ENCODE data around the gene MYO5A.
"Not testable (repeated sequence)": the region's sequence is repeated elsewhere in the genome, so short reads cannot be mapped to it uniquely, and the experiment has no call there.

MYO5A gene

DNA sequence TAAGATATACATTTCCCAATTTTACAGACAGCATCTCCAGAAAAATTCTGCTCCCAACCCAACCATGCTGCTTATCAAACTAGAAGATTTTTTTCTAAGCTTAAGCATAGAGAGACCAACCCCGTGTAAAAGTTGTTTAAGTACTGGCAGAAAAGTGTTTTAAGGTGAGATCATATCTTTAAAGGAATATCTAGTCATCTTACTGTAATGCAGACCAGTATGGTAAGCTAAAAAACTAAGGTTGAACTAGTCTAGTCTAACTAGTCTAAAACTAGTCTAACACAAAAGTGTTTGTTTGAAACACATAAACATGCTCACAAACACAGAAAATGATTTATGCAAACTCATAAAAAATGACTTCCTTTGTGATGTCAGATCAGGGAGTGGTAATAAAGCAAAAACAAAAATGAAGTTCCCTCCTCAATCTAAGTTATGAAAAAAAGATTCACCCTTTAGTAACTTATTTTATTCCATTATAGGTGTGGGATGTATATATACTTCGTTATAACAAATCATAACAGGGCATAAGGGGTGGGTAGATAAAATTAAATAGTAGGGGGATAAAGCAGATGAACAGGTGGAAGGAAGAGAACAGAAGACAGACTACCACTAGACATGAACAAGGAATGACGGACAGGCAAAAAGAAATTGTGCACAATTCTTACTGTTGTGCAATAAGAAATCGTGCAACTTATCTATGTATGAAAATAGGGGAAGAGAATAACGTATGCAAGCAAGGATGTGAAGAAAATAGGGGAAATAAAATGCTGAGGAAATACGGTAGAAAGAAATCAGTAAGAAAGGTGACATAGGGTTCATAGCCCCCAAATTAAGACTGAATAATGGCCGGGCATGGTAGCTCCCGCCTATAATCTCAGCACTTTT, 10.0 kb downstream of the MYO5A start:
- DNase-seq (ENCODE audit: low read depth), result peak; percentile 4
- H3K9ac ChIP-seq (ENCODE audit: low read length), result no peak overlapping the region
- no peaks in the 10 kb centered on the region for H3K27me3 ChIP-seq (replicated peaks; ENCODE audit: control insufficient read depth, insufficient read depth, low read length)
- H3K4me1 ChIP-seq (ENCODE audit: control insufficient read depth, insufficient read depth, low read length), result peaks cover 19% of the 10 kb centered on the region
- no peaks in the 10 kb centered on the region for H3K9me3 ChIP-seq (ENCODE audit: control insufficient read depth, low read length)
- H3K4me3 ChIP-seq (ENCODE audit: low read length), result no peak overlapping the region
- H3K36me3 ChIP-seq (ENCODE audit: control insufficient read depth, insufficient read depth, low read length, severe bottlenecking), result no peaks in the 10 kb centered on the region

DNA sequence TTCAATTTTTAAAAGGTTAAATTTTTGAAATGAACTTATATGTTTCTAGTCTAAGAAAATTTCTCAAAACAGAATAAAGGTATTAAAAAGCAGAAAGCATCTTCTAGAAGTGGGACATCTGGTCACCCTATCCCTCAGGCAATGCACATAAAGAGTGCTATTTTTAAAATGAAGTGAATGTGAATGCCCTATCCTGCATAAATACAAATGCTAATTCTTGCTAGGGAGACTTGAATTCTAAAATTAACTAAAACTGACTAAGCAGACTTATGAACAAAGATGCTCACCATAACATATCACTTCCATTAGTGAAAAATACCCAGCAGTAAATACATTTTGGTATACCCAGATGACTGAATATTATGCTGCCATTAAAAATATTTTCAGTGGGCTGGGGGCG, 11.7 kb downstream of the MYO5A start:
- Histone ChIP-seq H3K9ac (ENCODE audit: low read length) (no peak overlapping the region), H3K27me3 (replicated peaks; ENCODE audit: control insufficient read depth, insufficient read depth, low read length) (no peaks in the 10 kb centered on the region)
- no peak for DNase-seq (ENCODE audit: low read depth)

DNA sequence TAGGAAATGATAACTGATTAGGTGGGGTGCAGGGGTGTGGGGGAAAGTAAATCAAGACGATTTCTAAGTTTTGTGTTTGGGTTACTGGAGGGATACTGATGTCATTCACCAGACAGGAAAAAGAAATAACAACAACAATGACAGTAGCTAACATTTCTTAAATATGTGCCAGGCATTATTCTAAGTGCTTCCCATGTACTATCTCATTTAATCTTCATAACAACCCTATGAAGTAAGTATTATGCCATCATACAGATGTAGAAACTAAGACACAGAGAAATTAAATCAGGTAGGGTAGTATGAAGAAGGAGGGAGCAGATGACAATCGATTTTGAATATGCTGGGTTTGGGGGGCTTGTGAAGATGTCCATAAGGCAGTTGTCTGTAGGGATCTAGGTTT, 13.3 kb downstream of the MYO5A start:
- H3K4me1 ChIP-seq (ENCODE audit: control insufficient read depth, insufficient read depth, low read length), result peaks cover 5% of the 10 kb centered on the region
- no peaks in the 10 kb centered on the region for H3K36me3 ChIP-seq (ENCODE audit: control insufficient read depth, insufficient read depth, low read length, severe bottlenecking)
- no peak overlapping the region for H3K4me3 ChIP-seq (ENCODE audit: low read length)
- DNase-seq (ENCODE audit: low read depth), result no peak
- H3K9ac ChIP-seq (ENCODE audit: low read length), result no peak overlapping the region
- H3K27me3 ChIP-seq (replicated peaks; ENCODE audit: control insufficient read depth, insufficient read depth, low read length), result no peaks in the 10 kb centered on the region
- H3K9me3 ChIP-seq (ENCODE audit: control insufficient read depth, low read length), result no peaks in the 10 kb centered on the region

More for the DNA sequence above, 11.7 kb downstream of the MYO5A start:
- Histone ChIP-seq H3K4me3 (ENCODE audit: low read length) (no peak overlapping the region), H3K36me3 (ENCODE audit: control insufficient read depth, insufficient read depth, low read length, severe bottlenecking) (no peaks in the 10 kb centered on the region), H3K9me3 (ENCODE audit: control insufficient read depth, low read length) (no peaks in the 10 kb centered on the region), H3K4me1 (ENCODE audit: control insufficient read depth, insufficient read depth, low read length) (peaks cover 5% of the 10 kb centered on the region)

- Histone ChIP-seq H3K4me3 (ENCODE audit: low read length) (no peak overlapping the region), H3K9ac (ENCODE audit: low read length) (no peak overlapping the region), H3K9me3 (ENCODE audit: control insufficient read depth, low read length) (no peaks in the 10 kb centered on the region), H3K36me3 (ENCODE audit: control insufficient read depth, insufficient read depth, low read length, severe bottlenecking) (no peaks in the 10 kb centered on the region), H3K27me3 (replicated peaks; ENCODE audit: control insufficient read depth, insufficient read depth, low read length) (no peaks in the 10 kb centered on the region), H3K4me1 (ENCODE audit: control insufficient read depth, insufficient read depth, low read length) (peaks cover 5% of the 10 kb centered on the region)
- DNase-seq (ENCODE audit: low read depth), result no peak
These were observed 14.2 kb downstream of the MYO5A start for GRCh38 chr15:52514482-52514881.

- H3K4me3 ChIP-seq (ENCODE audit: low read length); H3K9me3 ChIP-seq (ENCODE audit: control insufficient read depth, low read length); H3K4me1 ChIP-seq (ENCODE audit: control insufficient read depth, insufficient read depth, low read length); DNase-seq (ENCODE audit: low read depth); H3K27me3 ChIP-seq (replicated peaks; ENCODE audit: control insufficient read depth, insufficient read depth, low read length); H3K36me3 ChIP-seq (ENCODE audit: control insufficient read depth, insufficient read depth, low read length, severe bottlenecking); H3K9ac ChIP-seq (ENCODE audit: low read length): not testable (repeated sequence)
These were observed 15.8 kb downstream of the MYO5A start for GRCh38 chr15:52512869-52513268.

GRCh38 chr15:52511084-52511483, 17.6 kb downstream of the MYO5A start:
- peaks cover 5% of the 10 kb centered on the region for H3K4me1 ChIP-seq (ENCODE audit: control insufficient read depth, insufficient read depth, low read length)
- H3K27me3 ChIP-seq (replicated peaks; ENCODE audit: control insufficient read depth, insufficient read depth, low read length), result no peaks in the 10 kb centered on the region
- H3K36me3 ChIP-seq (ENCODE audit: control insufficient read depth, insufficient read depth, low read length, severe bottlenecking), result no peaks in the 10 kb centered on the region
- no peak for DNase-seq (ENCODE audit: low read depth)
- H3K9me3 ChIP-seq (ENCODE audit: control insufficient read depth, low read length), result no peaks in the 10 kb centered on the region
- no peak overlapping the region for H3K9ac ChIP-seq (ENCODE audit: low read length)
- no peak overlapping the region for H3K4me3 ChIP-seq (ENCODE audit: low read length)

- no peak for DNase-seq (ENCODE audit: low read depth)
These were observed 19.0 kb downstream of the MYO5A start for GRCh38 chr15:52509500-52510245.

GRCh38 chr15:52506549-52506948, 22.1 kb downstream of the MYO5A start:
- Histone ChIP-seq H3K4me3 (ENCODE audit: low read length) (no peak overlapping the region), H3K9me3 (ENCODE audit: control insufficient read depth, low read length) (no peaks in the 10 kb centered on the region), H3K4me1 (ENCODE audit: control insufficient read depth, insufficient read depth, low read length) (peaks cover 13% of the 10 kb centered on the region), H3K9ac (ENCODE audit: low read length) (no peak overlapping the region), H3K27me3 (replicated peaks; ENCODE audit: control insufficient read depth, insufficient read depth, low read length) (no peaks in the 10 kb centered on the region), H3K36me3 (ENCODE audit: control insufficient read depth, insufficient read depth, low read length, severe bottlenecking) (no peaks in the 10 kb centered on the region)
- DNase-seq (ENCODE audit: low read depth), result no peak

More at GRCh38 chr15:52509500-52510245, 19.0 kb downstream of the MYO5A start:
- Histone ChIP-seq H3K4me3 (ENCODE audit: low read length) (no peak overlapping the region), H3K36me3 (ENCODE audit: control insufficient read depth, insufficient read depth, low read length, severe bottlenecking) (no peaks in the 10 kb centered on the region), H3K9me3 (ENCODE audit: control insufficient read depth, low read length) (no peaks in the 10 kb centered on the region), H3K27me3 (replicated peaks; ENCODE audit: control insufficient read depth, insufficient read depth, low read length) (no peaks in the 10 kb centered on the region), H3K4me1 (ENCODE audit: control insufficient read depth, insufficient read depth, low read length) (peaks cover 5% of the 10 kb centered on the region), H3K9ac (ENCODE audit: low read length) (no peak overlapping the region)

DNA sequence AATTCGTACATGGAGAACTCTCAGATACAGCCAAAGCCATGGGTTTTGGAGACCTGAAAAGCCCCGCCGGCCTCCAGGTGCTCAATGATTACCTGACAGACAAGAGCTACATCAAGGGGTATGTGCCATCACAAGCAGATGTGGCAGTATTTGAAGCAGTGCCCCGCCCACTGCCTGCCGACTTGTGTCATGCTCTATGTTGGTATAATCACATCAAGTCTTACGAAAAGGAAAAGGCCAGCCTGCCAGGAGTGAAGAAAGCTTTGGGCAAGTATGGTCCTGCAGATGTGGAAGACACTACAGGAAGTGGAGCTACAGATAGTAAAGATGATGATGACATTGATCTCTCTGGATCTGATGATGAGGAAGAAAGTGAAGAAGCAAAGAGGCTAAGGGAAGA, 23.5 kb downstream of the MYO5A start:
- DNase-seq (ENCODE audit: low read depth), result no peak

DNA sequence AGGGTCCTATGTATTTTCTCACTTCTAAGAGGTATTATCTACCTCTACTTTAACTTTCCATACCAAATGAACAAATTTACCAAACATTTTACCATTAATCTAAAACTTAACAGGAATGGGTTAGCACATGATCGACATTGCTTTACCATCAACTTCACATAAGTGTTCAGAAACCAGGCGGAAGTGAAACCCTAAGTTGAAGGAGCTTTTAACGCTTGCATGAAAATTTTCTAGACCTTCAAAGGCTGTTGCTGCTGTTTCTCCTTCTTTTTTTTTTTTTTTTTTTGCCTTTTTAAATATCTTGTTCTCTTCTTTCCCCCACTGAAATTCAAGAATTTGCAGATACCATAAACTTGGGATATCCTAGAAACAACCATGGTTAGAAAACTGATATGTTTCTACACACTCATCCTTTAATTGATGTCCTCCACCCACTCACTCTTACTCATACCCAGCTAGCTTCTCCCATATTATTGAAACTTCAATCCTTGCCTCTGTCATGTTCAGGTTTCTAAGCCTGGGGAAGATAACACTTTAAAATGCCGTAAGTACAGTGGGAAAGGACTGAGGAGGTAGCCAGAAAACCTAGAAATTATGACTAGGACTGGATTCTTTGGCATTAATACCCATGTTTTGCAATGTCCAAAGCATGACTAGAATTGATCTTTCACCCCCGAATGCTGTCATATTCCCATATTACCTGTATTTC, 24.7 kb downstream of the MYO5A start:
- Histone ChIP-seq H3K9ac (ENCODE audit: low read length) (no peak overlapping the region), H3K4me3 (ENCODE audit: low read length) (no peak overlapping the region), H3K9me3 (ENCODE audit: control insufficient read depth, low read length) (no peaks in the 10 kb centered on the region), H3K36me3 (ENCODE audit: control insufficient read depth, insufficient read depth, low read length, severe bottlenecking) (no peaks in the 10 kb centered on the region), H3K4me1 (ENCODE audit: control insufficient read depth, insufficient read depth, low read length) (peaks cover 8% of the 10 kb centered on the region), H3K27me3 (replicated peaks; ENCODE audit: control insufficient read depth, insufficient read depth, low read length) (no peaks in the 10 kb centered on the region)
- peak; percentile 36 for DNase-seq (ENCODE audit: low read depth)

More for the DNA sequence above, 23.5 kb downstream of the MYO5A start:
- H3K4me1 ChIP-seq (ENCODE audit: control insufficient read depth, insufficient read depth, low read length), result peaks cover 8% of the 10 kb centered on the region
- no peak overlapping the region for H3K9ac ChIP-seq (ENCODE audit: low read length)
- no peaks in the 10 kb centered on the region for H3K36me3 ChIP-seq (ENCODE audit: control insufficient read depth, insufficient read depth, low read length, severe bottlenecking)
- no peaks in the 10 kb centered on the region for H3K27me3 ChIP-seq (replicated peaks; ENCODE audit: control insufficient read depth, insufficient read depth, low read length)
- no peaks in the 10 kb centered on the region for H3K9me3 ChIP-seq (ENCODE audit: control insufficient read depth, low read length)
- no peak overlapping the region for H3K4me3 ChIP-seq (ENCODE audit: low read length)

GRCh38 chr15:52502608-52503007, 26.1 kb downstream of the MYO5A start:
- DNase-seq (ENCODE audit: low read depth), result no peak
- Histone ChIP-seq H3K36me3 (ENCODE audit: control insufficient read depth, insufficient read depth, low read length, severe bottlenecking) (no peaks in the 10 kb centered on the region), H3K4me3 (ENCODE audit: low read length) (no peak overlapping the region), H3K4me1 (ENCODE audit: control insufficient read depth, insufficient read depth, low read length) (peaks cover 8% of the 10 kb centered on the region), H3K9ac (ENCODE audit: low read length) (no peak overlapping the region), H3K27me3 (replicated peaks; ENCODE audit: control insufficient read depth, insufficient read depth, low read length) (no peaks in the 10 kb centered on the region), H3K9me3 (ENCODE audit: control insufficient read depth, low read length) (no peaks in the 10 kb centered on the region)
